Mucosa of stomach (tissue), 1 donor: ENCODE data around the gene TEX14.
A peak's percentile ranks its signal among the peaks of the same experiment; 100 is the strongest.
"Not testable (repeated sequence)": the region's sequence is repeated elsewhere in the genome, so short reads cannot be mapped to it uniquely, and the experiment has no call there.

ENCODE experiments used
- H3K27me3 ChIP-seq: one replicate; pipeline ENCODE4 v1.7.0; 2013; ENCODE audit warnings: mild to moderate bottlenecking, low read length; ENCODE audit not compliant: control insufficient read depth, insufficient read depth
- H3K36me3 ChIP-seq: one replicate; pipeline ENCODE4 v1.7.0; 2013; ENCODE audit warnings: low read length; ENCODE audit not compliant: control insufficient read depth, insufficient read depth
- H3K4me1 ChIP-seq: one replicate; pipeline ENCODE4 v1.7.0; 2013; ENCODE audit warnings: mild to moderate bottlenecking, low read length; ENCODE audit not compliant: control insufficient read depth, insufficient read depth
- H3K4me3 ChIP-seq: one replicate; pipeline ENCODE4 v1.7.0; 2013; ENCODE audit warnings: low read length
- H3K9ac ChIP-seq: one replicate; pipeline ENCODE4 v1.7.0; 2013; ENCODE audit warnings: mild to moderate bottlenecking, low read length, moderate library complexity
- H3K9me3 ChIP-seq: one replicate; pipeline ENCODE4 v1.7.0; 2013; ENCODE audit warnings: mild to moderate bottlenecking, low read length, moderate library complexity; ENCODE audit not compliant: control insufficient read depth
- donor health status: Pancreatic carcinoma.

The TEX14 gene

DNA sequence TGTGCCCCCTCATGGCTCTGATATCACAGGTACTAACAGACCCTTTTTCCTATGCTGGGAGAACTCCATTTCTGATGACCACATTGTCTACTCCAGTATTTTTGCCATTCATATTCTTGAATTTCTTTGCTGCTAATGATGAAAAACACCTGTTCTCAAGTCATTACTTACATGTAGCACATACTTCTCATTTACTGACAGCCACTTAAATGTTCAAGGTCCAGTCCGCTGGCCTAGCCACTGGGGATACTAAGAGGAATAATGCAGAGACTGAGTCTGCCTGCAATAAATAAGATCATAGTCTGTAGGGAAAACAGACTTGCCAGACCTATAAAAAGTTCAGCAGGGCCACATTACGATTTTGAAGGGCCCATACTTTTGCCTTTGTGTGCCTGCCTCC is 27.5 kb downstream of the TEX14 start:
- Histone ChIP-seq H3K9me3 (no peaks in the 10 kb centered on the region), H3K9ac (no peak overlapping the region), H3K27me3 (no peaks in the 10 kb centered on the region)

DNA sequence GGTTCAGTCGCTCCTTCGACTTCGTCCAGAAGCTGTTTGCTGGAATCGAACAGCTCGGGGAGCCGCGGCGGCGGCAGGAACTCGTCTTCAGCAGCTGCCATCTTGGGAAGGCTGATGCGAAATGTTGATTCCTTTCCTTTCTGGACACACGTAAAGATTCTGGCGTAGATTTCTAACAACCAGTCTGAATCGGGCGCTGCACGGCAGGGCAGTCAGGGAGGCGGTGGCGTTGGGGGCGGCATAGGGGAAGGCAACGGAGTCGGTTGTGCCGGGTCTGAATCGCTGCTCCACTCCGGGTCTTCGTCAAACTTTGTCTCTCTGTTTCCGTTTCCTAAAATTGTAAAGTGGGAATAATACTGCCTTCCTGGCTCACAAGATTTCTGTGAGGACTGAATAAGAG is 30.3 kb downstream of the TEX14 start:
- Histone ChIP-seq H3K4me3 (no peak overlapping the region), H3K27me3 (no peaks in the 10 kb centered on the region), H3K36me3 (no peaks in the 10 kb centered on the region), H3K9ac (no peak overlapping the region), H3K9me3 (no peaks in the 10 kb centered on the region), H3K4me1 (no peaks in the 10 kb centered on the region)

More for the DNA sequence above, 27.5 kb downstream of the TEX14 start:
- Histone ChIP-seq H3K36me3 (no peaks in the 10 kb centered on the region), H3K4me1 (no peaks in the 10 kb centered on the region), H3K4me3 (no peak overlapping the region)

DNA sequence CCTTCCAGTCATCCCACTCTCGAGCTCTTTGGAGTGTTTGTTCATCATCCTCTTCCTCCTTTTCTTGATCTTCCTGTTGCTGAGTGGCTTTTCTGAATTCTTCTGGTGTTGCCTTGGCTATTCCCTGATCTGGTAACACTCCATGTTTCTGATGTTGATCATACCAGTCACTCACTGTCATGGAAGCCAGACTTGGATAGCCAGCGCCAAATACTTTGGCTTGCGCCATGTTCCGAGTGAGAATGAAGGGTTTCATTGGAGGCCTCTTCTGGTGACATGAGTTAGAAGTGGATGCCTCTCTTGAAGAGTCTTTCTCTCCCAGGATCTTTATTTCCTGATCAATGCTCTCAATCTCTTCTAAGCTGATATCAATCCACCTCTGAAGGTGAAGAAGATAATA is 31.2 kb downstream of the TEX14 start:
- no peaks in the 10 kb centered on the region for H3K27me3 ChIP-seq
- H3K36me3 ChIP-seq: no peaks in the 10 kb centered on the region
- no peak overlapping the region for H3K4me3 ChIP-seq
- no peak overlapping the region for H3K9ac ChIP-seq
- no peaks in the 10 kb centered on the region for H3K4me1 ChIP-seq
- H3K9me3 ChIP-seq: no peaks in the 10 kb centered on the region

DNA sequence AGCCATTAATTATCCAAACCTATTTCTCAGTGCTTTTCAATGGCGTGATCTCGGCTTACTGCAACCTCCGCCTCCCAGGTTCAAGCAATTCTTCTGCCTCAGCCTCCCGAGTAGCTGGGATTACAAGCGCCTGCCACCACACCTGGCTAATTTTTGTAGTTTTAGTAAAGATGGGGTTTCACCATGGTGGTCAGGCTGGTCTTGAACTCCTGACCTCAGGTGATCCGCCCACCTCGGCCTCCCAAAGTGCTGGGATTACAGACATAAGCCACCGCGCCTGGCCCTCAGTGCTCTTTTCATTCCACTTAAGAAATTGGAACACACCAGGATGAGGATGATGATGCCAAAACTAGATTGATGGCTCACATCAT is 32.1 kb downstream of the TEX14 start:
- H3K36me3 ChIP-seq, H3K4me1 ChIP-seq, H3K27me3 ChIP-seq, H3K9me3 ChIP-seq: not testable (repeated sequence)
- H3K9ac ChIP-seq: peak overlapping the region; percentile 89
- peak overlapping the region; percentile 56 for H3K4me3 ChIP-seq

DNA sequence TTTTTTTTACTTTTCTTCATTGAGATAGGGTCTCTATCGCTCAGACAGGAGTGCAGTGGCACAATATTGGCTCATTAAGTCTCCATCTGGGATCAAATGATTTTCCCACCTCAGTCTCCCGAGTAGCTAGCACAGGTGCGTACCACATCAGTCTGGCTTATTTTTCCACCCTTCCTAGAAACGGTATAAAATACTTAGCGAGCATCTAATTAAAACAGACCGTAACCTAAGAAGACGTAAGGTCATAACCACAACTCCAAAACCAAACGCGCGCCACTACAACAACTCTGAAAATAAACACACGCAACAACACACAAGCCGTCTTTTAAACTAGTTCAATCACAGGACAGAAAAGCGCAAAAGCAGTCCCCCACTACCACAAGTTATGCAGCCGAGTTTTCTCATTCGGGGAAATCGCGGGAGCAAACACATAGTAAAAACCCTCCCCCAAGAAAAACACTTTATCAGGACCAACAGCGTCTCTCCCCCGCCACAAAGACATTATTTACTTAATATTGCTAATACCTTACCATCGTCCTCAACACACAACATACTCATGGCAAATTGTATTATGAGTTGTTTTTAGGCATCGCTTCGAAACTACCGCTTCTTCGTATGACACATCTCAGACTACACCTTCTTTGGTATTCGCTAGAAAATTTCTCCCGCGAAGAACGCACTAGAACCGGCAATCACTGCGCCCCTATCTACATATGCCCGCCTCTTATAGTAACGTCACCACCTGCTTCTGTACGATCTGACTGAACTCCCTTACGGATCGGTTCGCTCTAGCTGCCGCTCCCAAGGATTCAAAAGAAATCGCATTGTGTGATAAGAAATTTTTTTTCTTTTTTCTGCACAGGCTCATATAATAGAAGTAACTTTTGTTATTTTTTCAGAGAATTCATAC is 32.8 kb downstream of the TEX14 start:
- Histone ChIP-seq H3K4me3 (peak overlapping the region; percentile 56), H3K9me3 (no peaks in the 10 kb centered on the region), H3K27me3 (no peaks in the 10 kb centered on the region), H3K4me1 (no peaks in the 10 kb centered on the region), H3K36me3 (no peaks in the 10 kb centered on the region), H3K9ac (peak overlapping the region; percentile 89)

DNA sequence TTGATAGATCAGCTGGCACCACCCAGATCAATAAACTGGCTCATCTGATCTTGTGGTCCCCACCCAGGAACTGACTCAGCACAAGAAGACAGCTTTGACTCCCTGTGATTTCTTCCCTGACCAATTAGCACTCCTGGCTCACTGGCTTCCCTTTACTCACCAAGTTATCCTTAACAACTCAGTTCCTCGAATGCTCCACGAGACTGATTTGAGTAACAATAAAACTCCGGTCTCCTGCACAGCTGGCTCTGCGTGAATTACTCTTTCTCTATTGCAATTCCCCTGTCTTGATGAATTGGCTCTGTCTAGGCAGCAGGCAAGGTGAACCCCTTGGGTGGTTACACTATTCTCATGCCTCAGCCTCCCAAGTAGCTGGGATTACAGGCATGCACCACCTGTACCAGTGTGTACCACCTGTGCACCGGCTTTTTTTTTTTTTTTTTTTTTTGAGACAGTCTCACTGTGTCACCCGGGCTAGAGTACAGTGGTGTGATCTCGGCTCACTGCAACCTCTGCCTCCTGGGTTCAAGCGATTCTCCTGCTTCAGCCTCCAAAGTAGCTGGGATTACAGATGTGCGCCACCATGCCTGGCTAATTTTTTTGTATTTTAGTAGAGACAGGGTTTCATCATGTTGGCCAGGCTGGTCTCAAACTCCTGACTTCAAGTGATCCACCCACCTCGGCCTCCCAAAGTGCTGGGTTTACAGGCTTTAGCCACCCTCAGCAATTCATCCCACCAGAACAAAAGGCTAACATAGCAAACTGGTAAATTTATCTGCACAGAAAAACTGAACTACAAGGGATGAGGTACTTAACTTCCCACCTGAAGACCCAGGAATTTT is 33.7 kb downstream of the TEX14 start:
- H3K9me3 ChIP-seq, H3K4me3 ChIP-seq, H3K27me3 ChIP-seq, H3K4me1 ChIP-seq, H3K36me3 ChIP-seq: not testable (repeated sequence)
- peak overlapping the region; percentile 89 for H3K9ac ChIP-seq

DNA sequence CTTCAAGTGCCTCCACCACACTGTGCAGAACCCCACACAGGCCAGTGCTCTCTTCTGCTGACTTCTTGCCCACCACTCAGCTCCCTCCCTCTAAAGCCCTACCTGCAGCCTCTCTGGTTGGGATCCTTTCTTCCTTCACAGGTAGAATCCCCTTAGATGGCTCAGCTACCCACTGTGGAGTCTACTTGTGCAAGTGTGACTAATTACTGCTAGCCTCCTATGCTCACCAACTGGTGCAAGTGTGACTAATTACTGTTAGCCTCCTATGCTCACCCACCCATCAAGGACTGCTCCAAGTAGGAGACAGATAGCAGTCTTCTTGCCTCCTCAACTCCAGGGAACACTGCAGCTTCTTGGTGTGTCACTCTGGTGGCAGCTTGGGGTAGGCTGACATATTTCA is 43.6 kb downstream of the TEX14 start:
- H3K9me3 ChIP-seq: no peaks in the 10 kb centered on the region
- H3K4me1 ChIP-seq: no peaks in the 10 kb centered on the region
- no peak overlapping the region for H3K9ac ChIP-seq
- no peaks in the 10 kb centered on the region for H3K27me3 ChIP-seq
- no peaks in the 10 kb centered on the region for H3K36me3 ChIP-seq
- no peak overlapping the region for H3K4me3 ChIP-seq

DNA sequence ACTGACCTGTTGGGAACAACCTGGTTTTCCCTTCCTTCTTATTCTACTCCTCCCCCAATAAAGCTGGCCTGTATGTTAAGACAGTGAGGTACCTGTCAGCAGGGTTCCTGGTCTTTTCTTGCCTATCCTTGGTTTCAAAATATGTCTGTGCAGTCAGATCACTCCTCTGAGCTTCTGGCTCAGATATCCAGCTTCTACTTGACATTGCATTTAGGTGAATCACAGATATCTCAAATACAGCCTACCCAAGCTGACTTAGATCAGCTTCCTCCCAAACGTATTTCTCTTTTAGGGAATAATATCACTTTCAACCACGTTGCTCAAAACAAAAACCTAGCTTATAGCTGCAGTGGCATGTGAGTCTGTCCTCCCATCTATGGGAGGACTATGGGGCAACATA is 48.7 kb downstream of the TEX14 start:
- Histone ChIP-seq H3K4me3 (no peak overlapping the region), H3K9me3 (no peaks in the 10 kb centered on the region), H3K36me3 (no peaks in the 10 kb centered on the region), H3K4me1 (no peaks in the 10 kb centered on the region), H3K27me3 (no peaks in the 10 kb centered on the region), H3K9ac (no peak overlapping the region)

DNA sequence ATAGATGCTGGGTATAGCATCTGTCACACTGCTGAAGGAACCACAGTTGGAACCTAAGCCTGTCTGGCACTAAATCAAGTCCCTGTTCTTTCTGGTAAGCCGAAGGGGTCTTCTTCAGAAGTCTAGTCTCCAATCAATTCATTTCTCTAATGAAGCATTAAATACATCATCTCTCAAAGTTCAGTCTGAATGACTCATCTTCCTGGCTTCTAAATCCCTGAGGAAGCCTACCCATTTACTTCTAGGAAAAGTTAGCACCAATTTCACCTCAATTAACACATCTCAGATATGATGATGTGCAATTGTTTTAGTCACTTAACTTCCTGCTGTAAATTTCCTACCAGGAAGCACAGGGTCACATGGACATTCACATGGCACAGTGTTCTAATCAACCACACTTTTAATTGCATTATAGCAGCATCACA is 49.9 kb downstream of the TEX14 start:
- Histone ChIP-seq H3K9ac (no peak overlapping the region), H3K27me3 (no peaks in the 10 kb centered on the region), H3K4me3 (no peak overlapping the region), H3K9me3 (no peaks in the 10 kb centered on the region), H3K4me1 (no peaks in the 10 kb centered on the region), H3K36me3 (no peaks in the 10 kb centered on the region)

DNA sequence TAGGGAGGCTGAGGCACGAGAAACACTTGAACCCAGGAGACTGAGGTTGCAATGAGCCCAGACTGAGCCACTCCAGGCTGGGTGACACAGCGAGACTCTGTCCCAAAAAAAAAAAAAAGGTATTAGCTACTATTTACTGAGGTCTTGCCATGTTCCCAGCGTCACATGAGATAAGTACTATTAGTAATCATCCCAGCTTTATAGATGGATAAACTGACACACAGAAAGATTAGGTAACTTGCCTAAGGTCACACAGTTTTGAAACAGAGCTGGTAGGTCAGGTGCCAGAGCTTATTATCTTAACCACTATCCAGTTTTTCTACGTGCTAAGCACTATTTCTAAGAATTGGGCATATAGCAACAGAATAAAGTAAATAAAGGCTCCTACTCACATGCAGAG is 51.6 kb downstream of the TEX14 start:
- no peaks in the 10 kb centered on the region for H3K9me3 ChIP-seq

DNA sequence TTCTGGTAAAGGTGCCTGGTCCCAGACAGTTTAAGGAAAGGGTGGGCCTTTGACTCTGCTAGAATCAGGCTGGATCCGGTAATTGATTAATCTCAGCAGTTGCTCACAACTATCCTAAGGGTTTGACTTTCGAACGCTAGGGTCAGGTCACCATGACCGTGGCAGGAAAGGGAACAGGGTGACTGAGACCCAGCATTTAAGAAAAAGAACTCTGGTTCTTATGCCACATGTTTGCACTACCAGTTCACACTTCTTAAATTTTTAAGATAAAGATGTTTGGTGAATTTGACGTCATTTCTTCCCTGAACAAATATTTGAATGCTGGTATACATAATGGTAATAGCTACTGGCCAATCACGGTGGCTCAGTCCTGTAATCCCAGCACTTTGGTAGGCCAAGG is 52.2 kb downstream of the TEX14 start:
- Histone ChIP-seq H3K4me3 (no peak overlapping the region), H3K27me3 (no peaks in the 10 kb centered on the region), H3K9ac (no peak overlapping the region), H3K9me3 (no peaks in the 10 kb centered on the region), H3K36me3 (no peaks in the 10 kb centered on the region), H3K4me1 (no peaks in the 10 kb centered on the region)

More for the DNA sequence above, 51.6 kb downstream of the TEX14 start:
- no peaks in the 10 kb centered on the region for H3K4me1 ChIP-seq
- no peak overlapping the region for H3K4me3 ChIP-seq
- no peaks in the 10 kb centered on the region for H3K36me3 ChIP-seq
- H3K9ac ChIP-seq: no peak overlapping the region
- H3K27me3 ChIP-seq: no peaks in the 10 kb centered on the region

DNA sequence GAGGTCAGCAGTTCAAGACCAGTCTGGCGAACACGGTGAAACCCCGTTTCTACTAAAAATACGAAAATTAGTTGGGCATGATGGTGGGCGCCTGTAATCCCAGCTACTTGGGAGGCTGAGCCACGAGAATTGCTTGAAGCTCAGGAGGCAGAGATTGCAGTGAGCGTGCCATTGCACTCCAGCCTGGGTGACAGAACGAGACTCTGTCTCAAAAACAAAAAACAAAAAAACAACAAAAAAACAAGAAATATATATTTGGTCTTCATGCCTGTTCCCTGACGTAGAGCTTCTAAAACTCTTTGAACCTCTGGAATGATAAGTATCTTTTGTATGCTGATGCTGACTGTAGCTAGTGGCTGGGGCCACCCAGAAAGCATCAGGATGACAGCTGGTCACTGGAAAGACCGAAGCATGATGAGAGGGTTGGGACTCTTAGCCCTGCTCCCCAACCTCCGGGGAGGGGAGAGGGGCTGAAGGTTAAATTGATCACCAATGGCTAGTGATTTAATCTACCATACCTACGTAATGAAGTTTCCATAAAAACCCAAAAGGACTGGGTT is 54.8 kb downstream of the TEX14 start:
- Histone ChIP-seq H3K36me3 (no peaks in the 10 kb centered on the region), H3K4me1 (peaks cover 3% of the 10 kb centered on the region), H3K9me3 (no peaks in the 10 kb centered on the region), H3K4me3 (no peak overlapping the region), H3K27me3 (no peaks in the 10 kb centered on the region), H3K9ac (no peak overlapping the region)
